Stimulated activated CD4-positive, alpha-beta T cell treated with anti-CD3 and anti-CD28 coated beads, Interleukin-1b, Interleukin-23, amount 100 ng/mL, for 4 hours (primary cell): ENCODE data around the gene BMP8A.
"Not testable (repeated sequence)": the region's sequence is repeated elsewhere in the genome, so short reads cannot be mapped to it uniquely, and the experiment has no call there.

ENCODE experiments used
- DNase-seq, 2 donors: peaks; one replicate each; pipeline ENCODE4 v3.0.0-alpha.2; 2020; ENCODE audit warnings: low read depth in 2 of 2

The BMP8A gene

GRCh38 chr1:39505289-39505688 lies 13.9 kb downstream of the BMP8A start:
- DNase-seq: no peak

GRCh38 chr1:39507230-39507928 lies 15.9 kb downstream of the BMP8A start:
- DNase-seq: no peak

- no peak for DNase-seq
These were observed 16.8 kb downstream of the BMP8A start for GRCh38 chr1:39508266-39508665.

- DNase-seq: no peak
These were observed 17.4 kb downstream of the BMP8A start for GRCh38 chr1:39508857-39509305.

GRCh38 chr1:39509360-39510009 lies 18.0 kb downstream of the BMP8A start:
- no peak for DNase-seq

- not testable (repeated sequence) for DNase-seq
These were observed 19.2 kb downstream of the BMP8A start for GRCh38 chr1:39510570-39511186.

- DNase-seq: not testable (repeated sequence)
These were observed 20.0 kb downstream of the BMP8A start for GRCh38 chr1:39511477-39511876.

- not testable (repeated sequence) for DNase-seq
These were observed 20.9 kb downstream of the BMP8A start for GRCh38 chr1:39512234-39512847.

- not testable (repeated sequence) for DNase-seq
These were observed 23.3 kb downstream of the BMP8A start for GRCh38 chr1:39514710-39515124.

- DNase-seq: peak in 1 of 2 donors; percentile 15
These were observed 24.0 kb downstream of the BMP8A start for GRCh38 chr1:39515131-39516086.

- DNase-seq: not testable (repeated sequence)
These were observed 25.4 kb downstream of the BMP8A start for GRCh38 chr1:39516841-39517240.

GRCh38 chr1:39517936-39518335 lies 26.5 kb downstream of the BMP8A start:
- DNase-seq: not testable (repeated sequence)

- not testable (repeated sequence) for DNase-seq
These were observed 27.9 kb downstream of the BMP8A start for GRCh38 chr1:39519376-39519775.

GRCh38 chr1:39522221-39522620 lies 30.8 kb downstream of the BMP8A start:
- DNase-seq: not testable (repeated sequence)

GRCh38 chr1:39522661-39523567 lies 31.5 kb downstream of the BMP8A start:
- no peak for DNase-seq

- DNase-seq: no peak
These were observed 32.7 kb downstream of the BMP8A start for GRCh38 chr1:39524171-39524570.

- no peak for DNase-seq
These were observed 33.3 kb downstream of the BMP8A start for GRCh38 chr1:39524591-39525365.

GRCh38 chr1:39525366-39526165 lies 34.1 kb downstream of the BMP8A start:
- DNase-seq: no peak
